NB4 (cell line): Measurements from ENCODE around the gene GRIA1.

Source experiments
- DNase-seq: peaks from one replicate; pipeline ENCODE4 v3.0.0; 2010; ENCODE audit warnings: low read depth
- H3K4me3 ChIP-seq: one replicate; pipeline ENCODE4 v1.5.1; 2011; ENCODE audit warnings: mild to moderate bottlenecking, low read depth, low read length, moderate library complexity
- MAX ChIP-seq: IDR thresholded peaks from 2 replicates; pipeline ENCODE4 v1.6.1; 2011; ENCODE audit warnings: low read depth, low read length
- MYC ChIP-seq: IDR thresholded peaks from 2 replicates; pipeline ENCODE4 v1.6.1; 2011; ENCODE audit warnings: low read depth, low read length
- POLR2A ChIP-seq: IDR thresholded peaks from 2 replicates; pipeline ENCODE4 v1.6.1; 2011; ENCODE audit warnings: mild to moderate bottlenecking; ENCODE audit not compliant: insufficient read length; ENCODE audit errors: extremely low read depth
- TF ChIP-seq, protein P1 (sequence below): IDR thresholded peaks from one replicate; pipeline ENCODE4 v1.5.1; 2012; ENCODE audit warnings: low read depth, low read length

The GRIA1 gene

GRCh38 chr5:153489611-153490010 is 859 bp upstream of the GRIA1 start:
- no peak overlapping the region for H3K4me3 ChIP-seq
- DNase-seq: no peak

GRCh38 chr5:153491038-153491744 is 721 bp downstream of the GRIA1 start:
- H3K4me3 ChIP-seq: no peak overlapping the region
- no peak for DNase-seq
- TF ChIP-seq MYC: no peak
- TF ChIP-seq POLR2A: no peak
- no peak for TF ChIP-seq MAX
- TF ChIP-seq, protein P1, sequence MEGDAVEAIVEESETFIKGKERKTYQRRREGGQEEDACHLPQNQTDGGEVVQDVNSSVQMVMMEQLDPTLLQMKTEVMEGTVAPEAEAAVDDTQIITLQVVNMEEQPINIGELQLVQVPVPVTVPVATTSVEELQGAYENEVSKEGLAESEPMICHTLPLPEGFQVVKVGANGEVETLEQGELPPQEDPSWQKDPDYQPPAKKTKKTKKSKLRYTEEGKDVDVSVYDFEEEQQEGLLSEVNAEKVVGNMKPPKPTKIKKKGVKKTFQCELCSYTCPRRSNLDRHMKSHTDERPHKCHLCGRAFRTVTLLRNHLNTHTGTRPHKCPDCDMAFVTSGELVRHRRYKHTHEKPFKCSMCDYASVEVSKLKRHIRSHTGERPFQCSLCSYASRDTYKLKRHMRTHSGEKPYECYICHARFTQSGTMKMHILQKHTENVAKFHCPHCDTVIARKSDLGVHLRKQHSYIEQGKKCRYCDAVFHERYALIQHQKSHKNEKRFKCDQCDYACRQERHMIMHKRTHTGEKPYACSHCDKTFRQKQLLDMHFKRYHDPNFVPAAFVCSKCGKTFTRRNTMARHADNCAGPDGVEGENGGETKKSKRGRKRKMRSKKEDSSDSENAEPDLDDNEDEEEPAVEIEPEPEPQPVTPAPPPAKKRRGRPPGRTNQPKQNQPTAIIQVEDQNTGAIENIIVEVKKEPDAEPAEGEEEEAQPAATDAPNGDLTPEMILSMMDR: no peak

More at GRCh38 chr5:153489611-153490010, 859 bp upstream of the GRIA1 start:
- no peak for TF ChIP-seq MYC
- no peak for TF ChIP-seq MAX
- TF ChIP-seq, protein P1: no peak
- no peak for TF ChIP-seq POLR2A

GRCh38 chr5:153491856-153492255 is 1.4 kb downstream of the GRIA1 start:
- no peak for TF ChIP-seq MYC
- no peak overlapping the region for H3K4me3 ChIP-seq
- DNase-seq: no peak

GRCh38 chr5:153496835-153497234 is 6.4 kb downstream of the GRIA1 start:
- H3K4me3 ChIP-seq: no peak overlapping the region
- DNase-seq: peak; percentile 12
- TF ChIP-seq, protein P1: peak; percentile 41
- TF ChIP-seq MAX (no peak), MYC (no peak), POLR2A (no peak)

DNA sequence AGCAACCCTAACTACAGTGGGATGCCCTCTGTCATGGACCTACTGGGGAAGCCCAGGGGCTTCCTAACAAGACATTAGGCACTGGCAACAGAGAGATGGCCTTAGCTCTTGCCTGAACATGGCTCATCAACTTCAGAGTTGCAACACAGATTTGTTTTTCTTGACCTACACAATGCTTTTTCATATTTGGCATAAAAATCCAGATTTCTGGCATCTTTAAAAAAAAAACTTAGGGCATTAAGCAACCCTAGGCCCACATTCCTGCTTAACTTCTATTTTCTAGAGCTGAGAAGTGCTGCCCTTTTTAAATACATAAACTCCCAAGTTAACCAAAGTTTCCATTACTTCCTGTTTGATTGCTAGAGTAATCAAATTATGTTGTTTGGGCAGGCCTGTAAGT is 8.0 kb downstream of the GRIA1 start:
- H3K4me3 ChIP-seq: no peak overlapping the region
- no peak for DNase-seq
- TF ChIP-seq, protein P1: no peak
- TF ChIP-seq MYC (no peak), POLR2A (no peak), MAX (no peak)

DNA sequence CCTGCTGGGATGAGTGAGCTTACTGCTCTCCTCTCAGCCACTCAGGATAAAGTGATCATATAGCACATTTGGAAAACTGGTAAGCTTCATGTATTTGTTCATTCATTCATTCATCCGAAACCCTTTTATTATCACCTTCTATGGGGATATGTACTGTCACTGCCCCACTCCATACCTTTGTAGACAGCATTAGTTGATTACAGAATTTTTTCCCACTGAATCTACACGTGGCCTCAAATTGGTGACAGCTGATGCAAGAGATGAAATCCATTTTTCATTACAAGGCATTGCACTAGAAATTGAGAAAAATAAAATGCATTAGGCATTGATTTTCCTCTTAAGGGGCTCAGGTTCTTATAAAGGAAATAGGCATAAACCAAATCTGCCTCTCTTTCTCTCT is 9.7 kb downstream of the GRIA1 start:
- TF ChIP-seq MYC (no peak), MAX (no peak), POLR2A (no peak)
- TF ChIP-seq, protein P1: no peak
- no peak for DNase-seq
- H3K4me3 ChIP-seq: no peak overlapping the region
